ENCODE data around the gene UBASH3A.

The UBASH3A gene

GRCh38 chr21:42403611-42404231 is at the start of gene UBASH3A:
TSS of gene UBASH3A (plus strand) at chr21:42403902. CDS start at chr21:42403946, 44 bp downstream.
- no peak within 1 kb of the TSS for H3K9ac ChIP-seq (ENCODE audit: insufficient read length)
- no peak for DNase-seq (ENCODE audit: low read depth, low spot score)
- TF ChIP-seq POLR2AphosphoS5 (IDR thresholded peaks at IDR 0.05; ENCODE audit: borderline replicate concordance, low read depth, low read length) (no peak), FOXP2 (optimal IDR thresholded peaks at IDR 0.05; ENCODE audit: control extremely low read depth, extremely low read length, insufficient read depth) (no peak), EZH2 (IDR thresholded peaks at IDR 0.05) (no peak)
- no peak within 1 kb of the TSS for H3K27ac ChIP-seq
- no peaks in the 10 kb centered on the region for H3K36me3 ChIP-seq (ENCODE audit: insufficient read depth, low read length)
- H3K9me3 ChIP-seq (ENCODE audit: low read depth, low read length): no peaks in the 10 kb centered on the region
- H3K4me3 ChIP-seq: peak within 1 kb of the TSS; percentile 25; the same call in 1 of the 2 replicates

- TF ChIP-seq FOXP2 (optimal IDR thresholded peaks at IDR 0.05; ENCODE audit: control extremely low read depth, extremely low read length, insufficient read depth) (no peak), POLR2AphosphoS5 (IDR thresholded peaks at IDR 0.05; ENCODE audit: borderline replicate concordance, low read depth, low read length) (no peak), EZH2 (IDR thresholded peaks at IDR 0.05) (no peak)
- Histone ChIP-seq H3K9me3 (ENCODE audit: low read depth, low read length) (no peaks in the 10 kb centered on the region), H3K4me3 (no peak overlapping the region), H3K27ac (no peak overlapping the region), H3K36me3 (ENCODE audit: insufficient read depth, low read length) (no peaks in the 10 kb centered on the region), H3K9ac (ENCODE audit: insufficient read length) (no peak overlapping the region)
- no peak for DNase-seq (ENCODE audit: low read depth, low spot score)
These were observed 47.7 kb upstream of the UBASH3A start for GRCh38 chr21:42356046-42356445.

- Histone ChIP-seq H3K27ac (no peak overlapping the region), H3K9me3 (ENCODE audit: low read depth, low read length) (no peaks in the 10 kb centered on the region), H3K36me3 (ENCODE audit: insufficient read depth, low read length) (no peaks in the 10 kb centered on the region), H3K9ac (ENCODE audit: insufficient read length) (no peak overlapping the region), H3K4me3 (no peak overlapping the region)
- TF ChIP-seq FOXP2 (optimal IDR thresholded peaks at IDR 0.05; ENCODE audit: control extremely low read depth, extremely low read length, insufficient read depth): no peak
- DNase-seq (ENCODE audit: low read depth, low spot score): no peak
These were observed 47.1 kb upstream of the UBASH3A start for GRCh38 chr21:42356650-42357049.

DNA sequence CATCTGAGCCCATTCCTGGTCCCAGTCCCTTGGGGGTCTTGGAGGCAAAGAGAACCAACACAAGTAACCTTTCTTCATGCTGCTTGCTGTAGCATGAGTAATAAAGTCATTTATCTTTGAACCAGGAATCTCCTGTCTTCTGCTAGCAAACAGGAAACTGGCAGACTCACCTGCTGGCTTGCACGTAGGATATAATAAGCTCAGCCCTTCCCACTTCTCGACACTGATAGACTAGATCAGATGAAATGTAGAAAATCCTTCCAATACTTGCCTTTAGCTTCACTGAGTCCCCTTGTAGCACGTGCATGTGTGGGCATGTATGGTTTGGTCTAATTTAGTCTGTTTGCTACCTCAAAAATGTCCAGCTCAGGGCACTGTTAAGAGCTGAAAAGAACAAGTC is 46.4 kb upstream of the UBASH3A start:
- DNase-seq (ENCODE audit: low read depth, low spot score): no peak
- H3K36me3 ChIP-seq (ENCODE audit: insufficient read depth, low read length): no peaks in the 10 kb centered on the region
- H3K27ac ChIP-seq: no peak overlapping the region
- H3K9ac ChIP-seq (ENCODE audit: insufficient read length): no peak overlapping the region
- no peak overlapping the region for H3K4me3 ChIP-seq
- TF ChIP-seq POLR2AphosphoS5 (IDR thresholded peaks at IDR 0.05; ENCODE audit: borderline replicate concordance, low read depth, low read length) (no peak), FOXP2 (optimal IDR thresholded peaks at IDR 0.05; ENCODE audit: control extremely low read depth, extremely low read length, insufficient read depth) (no peak), EZH2 (IDR thresholded peaks at IDR 0.05) (no peak)
- no peaks in the 10 kb centered on the region for H3K9me3 ChIP-seq (ENCODE audit: low read depth, low read length)

DNA sequence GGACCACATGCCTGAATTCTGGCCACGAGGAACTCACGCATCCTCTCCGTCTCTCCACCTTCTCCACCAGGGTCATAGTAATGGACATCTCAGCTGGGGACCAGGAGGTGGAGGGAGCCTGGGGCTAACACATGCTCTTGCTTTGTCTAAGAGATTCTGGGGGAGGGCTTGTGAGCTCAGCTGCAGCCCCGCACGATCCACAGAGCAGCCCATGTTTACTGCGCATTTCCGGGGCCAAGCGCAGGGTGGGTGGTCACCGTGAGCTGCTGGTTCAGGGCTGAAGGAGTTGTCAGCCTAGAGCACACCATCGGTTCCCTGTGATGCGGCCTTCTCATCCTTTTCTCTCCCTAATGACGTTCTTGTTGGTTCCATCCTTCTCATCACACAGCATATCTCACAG is 45.4 kb upstream of the UBASH3A start:
- no peaks in the 10 kb centered on the region for H3K9me3 ChIP-seq (ENCODE audit: low read depth, low read length)
- H3K36me3 ChIP-seq (ENCODE audit: insufficient read depth, low read length): no peaks in the 10 kb centered on the region
- TF ChIP-seq EZH2 (IDR thresholded peaks at IDR 0.05) (no peak), POLR2AphosphoS5 (IDR thresholded peaks at IDR 0.05; ENCODE audit: borderline replicate concordance, low read depth, low read length) (no peak), FOXP2 (optimal IDR thresholded peaks at IDR 0.05; ENCODE audit: control extremely low read depth, extremely low read length, insufficient read depth) (no peak)
- no peak overlapping the region for H3K27ac ChIP-seq
- no peak overlapping the region for H3K9ac ChIP-seq (ENCODE audit: insufficient read length)
- DNase-seq (ENCODE audit: low read depth, low spot score): no peak
- no peak overlapping the region for H3K4me3 ChIP-seq

- H3K27ac ChIP-seq: no peak overlapping the region
- H3K9ac ChIP-seq (ENCODE audit: insufficient read length): no peak overlapping the region
- TF ChIP-seq POLR2AphosphoS5 (IDR thresholded peaks at IDR 0.05; ENCODE audit: borderline replicate concordance, low read depth, low read length) (no peak), FOXP2 (optimal IDR thresholded peaks at IDR 0.05; ENCODE audit: control extremely low read depth, extremely low read length, insufficient read depth) (no peak), EZH2 (IDR thresholded peaks at IDR 0.05) (no peak)
- H3K36me3 ChIP-seq (ENCODE audit: insufficient read depth, low read length): no peaks in the 10 kb centered on the region
- H3K4me3 ChIP-seq: no peak overlapping the region
- no peak for DNase-seq (ENCODE audit: low read depth, low spot score)
- no peaks in the 10 kb centered on the region for H3K9me3 ChIP-seq (ENCODE audit: low read depth, low read length)
These were observed 44.8 kb upstream of the UBASH3A start for GRCh38 chr21:42358937-42359336.

GRCh38 chr21:42360317-42360716 is 43.4 kb upstream of the UBASH3A start:
- H3K9me3 ChIP-seq (ENCODE audit: low read depth, low read length): no peaks in the 10 kb centered on the region
- no peak for DNase-seq (ENCODE audit: low read depth, low spot score)
- H3K9ac ChIP-seq (ENCODE audit: insufficient read length): no peak overlapping the region
- no peak overlapping the region for H3K27ac ChIP-seq
- TF ChIP-seq FOXP2 (optimal IDR thresholded peaks at IDR 0.05; ENCODE audit: control extremely low read depth, extremely low read length, insufficient read depth): no peak
- no peak for TF ChIP-seq POLR2AphosphoS5 (IDR thresholded peaks at IDR 0.05; ENCODE audit: borderline replicate concordance, low read depth, low read length)
- TF ChIP-seq EZH2 (IDR thresholded peaks at IDR 0.05): no peak
- H3K4me3 ChIP-seq: no peak overlapping the region
- no peaks in the 10 kb centered on the region for H3K36me3 ChIP-seq (ENCODE audit: insufficient read depth, low read length)

DNA sequence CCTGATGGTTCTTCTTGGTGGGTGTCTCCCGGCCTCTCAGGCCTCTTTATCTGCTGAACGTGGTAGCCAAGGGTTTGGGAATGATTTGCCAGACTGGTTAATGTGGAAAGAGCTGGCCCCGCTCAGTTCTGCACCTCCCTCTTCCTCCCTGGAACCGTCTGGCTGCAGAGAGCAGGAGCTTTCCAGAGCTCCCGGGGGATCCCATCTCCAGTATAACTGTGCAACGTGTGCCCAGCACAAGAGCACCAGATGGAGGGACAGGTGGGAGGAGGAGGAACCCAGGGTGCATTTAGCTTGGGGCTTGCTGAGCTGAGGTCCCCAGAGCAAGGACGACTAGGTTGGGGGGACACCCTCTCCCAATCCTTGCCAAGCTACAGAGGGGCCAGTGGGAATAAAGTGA is 42.4 kb upstream of the UBASH3A start:
- H3K9ac ChIP-seq (ENCODE audit: insufficient read length): no peak overlapping the region
- no peak for DNase-seq (ENCODE audit: low read depth, low spot score)
- H3K36me3 ChIP-seq (ENCODE audit: insufficient read depth, low read length): no peaks in the 10 kb centered on the region
- TF ChIP-seq FOXP2 (optimal IDR thresholded peaks at IDR 0.05; ENCODE audit: control extremely low read depth, extremely low read length, insufficient read depth) (no peak), EZH2 (IDR thresholded peaks at IDR 0.05) (no peak), POLR2AphosphoS5 (IDR thresholded peaks at IDR 0.05; ENCODE audit: borderline replicate concordance, low read depth, low read length) (no peak)
- no peaks in the 10 kb centered on the region for H3K9me3 ChIP-seq (ENCODE audit: low read depth, low read length)
- H3K27ac ChIP-seq: no peak overlapping the region
- H3K4me3 ChIP-seq: no peak overlapping the region

DNA sequence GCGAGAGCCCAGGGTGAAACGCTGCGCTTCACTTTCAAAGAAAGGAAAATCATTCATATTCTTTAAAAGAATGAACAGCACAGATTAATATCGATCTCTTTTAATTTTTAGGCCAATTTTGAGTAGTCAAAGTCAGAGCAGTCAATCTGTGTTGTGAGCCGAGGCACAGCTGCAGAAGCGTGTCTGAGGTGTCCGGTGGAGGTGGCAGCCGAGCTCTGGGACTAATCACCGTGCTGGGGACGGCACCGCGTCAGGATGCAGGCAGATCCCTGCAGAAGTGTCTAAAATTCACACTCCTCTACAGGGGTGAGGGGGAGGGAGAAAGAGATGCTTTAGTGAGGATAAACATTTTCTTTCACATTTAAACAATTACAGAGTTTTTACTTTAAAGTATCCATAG is 41.5 kb upstream of the UBASH3A start:
- Histone ChIP-seq H3K36me3 (ENCODE audit: insufficient read depth, low read length) (no peaks in the 10 kb centered on the region), H3K4me3 (no peak overlapping the region), H3K27ac (no peak overlapping the region), H3K9me3 (ENCODE audit: low read depth, low read length) (no peaks in the 10 kb centered on the region), H3K9ac (ENCODE audit: insufficient read length) (no peak overlapping the region)
- DNase-seq (ENCODE audit: low read depth, low spot score): no peak
- TF ChIP-seq FOXP2 (optimal IDR thresholded peaks at IDR 0.05; ENCODE audit: control extremely low read depth, extremely low read length, insufficient read depth): no peak
- TF ChIP-seq EZH2 (IDR thresholded peaks at IDR 0.05): no peak
- no peak for TF ChIP-seq POLR2AphosphoS5 (IDR thresholded peaks at IDR 0.05; ENCODE audit: borderline replicate concordance, low read depth, low read length)
